Fibroblast of peridontal ligament (primary cell): Measurements from ENCODE around the gene EID3.
"Not testable (repeated sequence)": the region's sequence is repeated elsewhere in the genome, so short reads cannot be mapped to it uniquely, and the experiment has no call there.

Source experiments
- DNase-seq: peaks from one replicate; pipeline ENCODE4 v3.0.0-alpha.2; 2010; ENCODE audit errors: extremely low read depth

Gene EID3

DNA sequence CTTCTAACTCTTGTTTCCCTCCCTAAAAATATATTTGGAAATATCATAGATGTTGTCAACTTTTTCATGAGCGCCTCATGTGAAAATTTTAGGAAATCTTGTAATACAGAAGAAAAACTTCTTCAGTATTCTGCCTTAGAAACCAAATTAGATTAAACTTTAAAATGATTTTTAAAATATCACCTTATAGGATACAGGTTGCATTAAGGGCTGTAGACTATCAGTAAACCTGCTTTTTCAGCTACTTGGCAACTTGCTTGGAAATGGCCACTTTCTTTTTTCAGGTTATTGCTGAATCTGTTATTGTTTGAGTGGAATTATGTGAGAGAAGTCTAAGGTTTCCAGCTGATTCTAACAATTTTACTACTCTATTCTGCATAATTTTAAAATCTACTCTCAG is 9.1 kb downstream of the EID3 start:
- no peak for DNase-seq

DNA sequence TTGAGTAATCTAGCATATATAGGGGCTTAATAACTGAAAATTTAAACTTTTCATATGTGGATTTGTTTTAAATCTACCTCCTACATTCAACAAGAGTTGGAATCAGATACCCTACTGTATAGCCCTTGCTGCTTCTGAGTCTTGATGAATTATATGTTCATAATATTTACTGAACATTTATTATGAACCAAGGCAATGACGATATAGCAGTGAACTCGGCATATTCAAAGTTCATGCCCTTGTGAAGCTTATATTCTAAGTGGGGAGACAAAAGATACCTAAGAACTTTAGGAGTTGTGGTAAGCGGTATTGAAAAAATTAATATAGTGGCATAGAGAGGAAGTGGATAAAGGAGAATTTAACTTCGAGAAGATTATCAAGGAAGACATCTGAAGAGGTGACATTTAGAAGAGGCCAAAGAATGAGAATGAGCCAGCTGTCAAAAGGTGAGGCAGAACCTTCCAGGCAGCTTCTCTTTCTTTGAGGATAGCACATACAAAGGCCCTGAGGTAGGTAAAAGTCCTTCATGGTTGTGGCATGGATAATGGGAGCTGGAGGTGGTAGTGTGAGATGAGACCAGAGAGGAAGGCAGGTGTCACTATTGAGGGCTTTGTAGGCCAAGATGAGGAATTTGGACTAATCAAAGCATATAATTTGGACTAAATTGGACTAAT is 10.2 kb downstream of the EID3 start:
- DNase-seq = no peak

DNA sequence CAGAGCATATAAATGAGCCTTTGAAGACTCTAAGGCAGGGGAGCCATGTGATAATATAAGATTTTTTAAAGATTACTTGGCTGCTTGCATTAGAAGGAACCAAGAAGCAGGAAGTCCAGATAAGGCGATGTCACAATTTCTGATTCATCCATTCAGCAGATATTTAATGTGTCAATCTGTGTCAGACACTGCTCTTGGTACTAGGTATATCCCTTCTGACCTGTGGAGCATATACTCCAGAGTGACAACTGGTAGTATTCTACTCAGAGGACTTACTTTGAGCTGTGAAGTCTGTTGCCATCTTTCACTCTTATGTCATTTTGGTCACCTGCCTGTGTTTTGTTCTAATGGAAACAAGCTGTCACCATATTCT is 10.7 kb downstream of the EID3 start:
- DNase-seq = no peak

DNA sequence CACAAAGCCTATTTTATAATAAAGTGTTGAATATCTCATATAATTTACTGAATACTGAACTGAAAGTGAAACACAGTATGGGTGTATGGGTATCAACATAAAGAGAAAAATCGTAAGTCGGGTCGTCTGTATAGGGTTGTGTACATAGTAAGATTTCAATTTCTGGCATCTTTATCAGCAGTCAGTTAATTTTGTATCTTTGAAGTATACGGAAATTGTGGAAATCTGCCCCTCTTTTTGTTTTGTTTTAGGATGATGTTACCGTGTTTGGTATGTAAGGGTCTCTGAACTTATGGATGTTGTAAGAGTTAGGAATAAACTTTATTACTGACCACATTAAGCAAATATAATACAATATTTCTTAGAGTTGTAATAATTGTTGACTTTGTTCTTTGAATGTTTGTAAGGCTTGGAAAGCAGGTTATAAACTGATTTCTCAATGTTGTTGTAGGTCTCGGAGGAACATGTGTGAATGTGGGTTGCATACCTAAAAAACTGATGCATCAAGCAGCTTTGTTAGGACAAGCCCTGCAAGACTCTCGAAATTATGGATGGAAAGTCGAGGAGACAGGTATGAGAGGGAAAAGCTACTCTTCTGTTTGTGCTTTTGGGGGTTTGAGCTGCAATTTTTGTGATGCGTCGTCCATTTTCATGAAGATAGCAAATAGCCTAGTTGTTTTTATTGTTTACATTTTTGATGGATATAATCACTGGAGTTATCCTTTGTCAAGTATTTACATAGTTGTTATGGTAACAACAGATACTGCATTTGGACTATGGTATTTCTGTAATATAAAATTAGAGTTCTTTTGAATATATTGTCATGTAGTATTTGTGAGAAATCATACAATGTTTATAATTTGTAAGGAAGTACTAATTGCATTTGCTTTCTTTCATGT is 12.0 kb downstream of the EID3 start:
- no peak for DNase-seq

DNA sequence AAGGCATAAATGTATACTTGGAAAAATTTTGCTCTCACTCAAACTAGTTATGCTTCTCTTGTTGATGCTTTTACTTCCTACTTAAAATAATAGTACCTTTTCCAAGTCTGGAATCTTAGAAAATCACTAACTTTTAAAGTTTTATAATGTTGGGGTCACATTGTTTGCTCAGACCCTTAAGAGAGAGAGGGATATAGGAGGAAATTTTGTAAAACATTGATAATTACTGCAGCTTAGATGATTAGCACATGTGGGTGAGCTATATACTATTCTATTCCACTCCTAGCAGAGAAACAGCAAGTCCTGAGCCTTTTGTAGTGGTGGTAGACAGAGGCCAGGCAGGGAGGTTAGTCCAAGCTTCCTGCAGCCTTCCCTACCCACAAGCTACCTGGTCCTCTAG is 13.4 kb downstream of the EID3 start:
- DNase-seq = no peak

DNA sequence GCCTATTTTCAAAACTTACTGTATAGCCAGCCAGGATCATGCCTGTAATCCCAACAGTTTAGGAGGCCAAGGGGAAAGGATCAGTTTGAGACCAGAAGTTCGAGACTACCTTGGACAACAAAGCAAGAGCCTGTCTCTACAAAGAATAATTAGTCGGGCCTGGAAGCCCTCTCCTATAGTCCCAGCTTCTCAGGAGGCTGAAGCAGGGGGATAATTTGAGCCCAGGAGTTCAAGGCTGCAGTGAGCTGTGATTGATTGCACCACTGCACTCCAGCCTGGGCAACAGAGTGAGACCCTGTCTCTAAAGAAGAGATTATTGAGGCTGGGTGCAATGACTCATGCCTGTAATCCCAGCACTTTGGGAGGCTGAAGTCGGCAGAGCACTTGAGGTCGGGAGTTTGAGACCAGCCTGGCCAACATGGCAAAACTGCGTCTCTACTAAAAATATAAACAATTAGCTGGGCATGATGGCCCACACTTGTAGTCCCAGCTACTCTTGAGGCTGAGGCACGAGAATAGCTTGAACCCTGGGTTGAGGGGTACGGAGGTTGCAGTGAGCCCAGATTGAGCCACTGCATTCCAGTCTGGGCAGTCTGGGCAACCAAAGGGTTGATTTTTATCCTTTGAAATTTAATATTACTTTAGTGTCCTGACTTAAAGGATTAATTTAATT is 14.1 kb downstream of the EID3 start:
- no peak for DNase-seq

DNA sequence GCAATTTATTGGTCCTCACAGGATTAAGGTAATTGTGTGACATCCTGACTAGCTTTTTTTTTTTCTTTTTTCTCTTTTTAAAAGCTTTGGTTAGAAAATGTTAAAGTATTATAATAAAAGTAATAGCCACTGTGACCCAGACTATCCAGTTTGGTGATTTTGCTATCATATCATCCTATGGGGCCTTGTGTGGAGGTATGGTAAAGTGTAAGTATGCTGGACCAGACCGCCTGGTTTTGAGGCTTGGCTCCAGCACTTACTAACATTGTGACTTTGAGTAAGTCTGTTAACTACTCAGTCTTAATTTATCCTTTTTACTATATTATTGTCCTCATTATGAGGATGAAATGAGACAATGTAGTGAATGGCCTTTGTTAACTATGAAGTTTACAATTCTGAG is 15.5 kb downstream of the EID3 start:
- DNase-seq = no peak

DNA sequence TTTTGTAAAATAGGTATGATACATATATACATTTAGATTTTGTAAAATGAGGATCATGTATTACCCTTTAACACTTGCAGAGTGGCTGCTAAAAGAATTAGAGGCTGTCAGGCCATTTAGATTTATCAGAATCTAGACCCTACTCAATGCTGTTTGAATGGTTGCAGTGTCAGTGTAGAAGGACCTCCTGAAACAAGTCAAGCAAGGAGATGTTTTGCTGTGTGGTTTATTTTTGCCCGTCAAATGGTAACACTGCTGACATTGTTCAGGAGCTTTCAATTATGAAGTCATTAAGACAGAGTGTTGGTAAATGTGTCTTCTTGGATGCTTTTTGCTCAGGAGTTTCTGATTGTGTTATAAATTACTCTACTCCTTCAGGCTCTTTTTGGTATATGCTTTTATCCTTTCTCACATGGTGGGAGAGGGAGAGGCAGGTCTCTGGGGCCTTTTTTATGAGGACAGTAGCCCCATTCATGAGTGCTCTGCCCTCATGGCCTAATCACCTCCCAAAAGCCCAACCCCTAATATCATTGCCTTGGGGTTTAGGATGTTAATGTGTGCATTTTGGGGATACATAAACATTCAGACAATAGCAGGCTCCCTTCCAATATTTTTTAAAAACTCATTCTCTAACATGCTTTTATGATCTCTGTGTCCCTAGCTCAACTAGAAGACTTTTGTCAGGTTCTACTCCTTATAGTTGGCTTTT is 16.5 kb downstream of the EID3 start:
- DNase-seq = no peak

DNA sequence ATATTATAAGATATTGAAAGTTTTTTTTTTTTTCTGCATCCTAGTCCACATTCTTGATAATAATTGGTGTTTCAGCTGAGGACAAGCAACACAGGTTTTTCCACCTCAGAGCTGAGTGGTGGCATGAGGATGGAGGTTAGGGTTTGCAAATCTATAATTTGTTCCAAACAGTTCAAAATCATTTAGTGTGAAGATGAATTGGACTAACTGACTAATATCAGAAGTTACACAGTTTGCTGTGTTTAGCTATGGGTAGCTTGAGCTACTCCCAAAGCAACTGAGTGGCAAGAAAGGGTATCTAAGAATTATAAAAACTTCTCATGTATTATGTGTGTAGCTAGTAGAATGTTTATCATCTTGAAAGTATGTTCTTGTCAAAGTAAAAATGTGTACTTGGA is 17.1 kb downstream of the EID3 start:
- no peak for DNase-seq

DNA sequence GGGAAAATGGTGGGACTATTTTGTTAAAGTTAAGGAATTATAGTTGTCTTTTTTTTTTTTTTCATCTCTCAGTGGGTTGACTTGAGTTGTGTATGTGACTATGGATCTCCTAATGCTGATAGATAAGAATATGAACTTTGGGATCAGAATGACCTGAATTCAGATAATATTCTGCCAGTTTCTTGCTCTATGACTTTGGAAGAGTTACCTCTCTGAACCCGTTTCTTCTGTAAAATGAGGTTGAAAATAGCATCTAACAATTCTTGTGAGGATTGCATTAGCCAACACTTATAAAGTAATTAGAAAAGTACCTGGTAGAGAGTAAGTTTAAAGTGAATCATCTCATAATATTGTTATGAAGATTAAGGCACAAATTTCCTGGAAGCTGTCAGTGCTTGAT is 18.4 kb downstream of the EID3 start:
- no peak for DNase-seq

DNA sequence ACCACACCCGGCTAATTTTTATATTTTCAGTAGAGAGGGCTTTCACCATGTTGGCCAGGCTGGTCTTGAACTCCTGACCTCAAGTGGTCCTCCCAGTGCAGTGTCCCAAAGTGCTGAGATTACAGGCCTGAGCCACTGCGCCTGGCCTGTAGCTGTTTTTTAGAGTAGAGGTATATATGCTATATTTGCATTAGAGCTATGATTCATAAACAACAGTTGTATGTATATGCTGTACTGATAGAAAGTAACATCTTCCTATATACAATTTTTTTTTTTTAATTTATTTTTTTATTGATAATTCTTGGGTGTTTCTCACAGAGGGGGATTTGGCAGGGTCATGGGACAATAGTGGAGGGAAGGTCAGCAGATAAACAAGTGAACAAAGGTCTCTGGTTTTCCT is 19.0 kb downstream of the EID3 start:
- DNase-seq = not testable (repeated sequence)

DNA sequence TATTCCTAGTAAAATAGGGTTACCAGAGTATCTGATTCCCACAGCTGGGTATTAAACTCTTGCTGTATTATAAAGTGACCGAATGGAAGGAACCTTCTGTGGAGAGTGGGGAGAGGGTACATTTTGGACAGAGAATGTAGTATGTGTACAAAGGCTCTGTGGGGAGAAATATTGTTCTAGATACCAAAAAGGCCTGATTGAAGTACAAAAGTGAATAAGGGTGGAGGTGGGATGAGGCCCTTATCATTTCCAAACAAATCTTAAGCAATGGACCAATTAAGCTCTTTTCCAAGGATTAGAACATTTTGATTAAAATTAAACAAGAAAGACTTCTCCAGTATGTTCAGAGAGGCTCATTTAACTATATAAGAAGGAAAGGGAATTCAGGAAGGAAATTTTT is 20.4 kb downstream of the EID3 start:
- no peak for DNase-seq

DNA sequence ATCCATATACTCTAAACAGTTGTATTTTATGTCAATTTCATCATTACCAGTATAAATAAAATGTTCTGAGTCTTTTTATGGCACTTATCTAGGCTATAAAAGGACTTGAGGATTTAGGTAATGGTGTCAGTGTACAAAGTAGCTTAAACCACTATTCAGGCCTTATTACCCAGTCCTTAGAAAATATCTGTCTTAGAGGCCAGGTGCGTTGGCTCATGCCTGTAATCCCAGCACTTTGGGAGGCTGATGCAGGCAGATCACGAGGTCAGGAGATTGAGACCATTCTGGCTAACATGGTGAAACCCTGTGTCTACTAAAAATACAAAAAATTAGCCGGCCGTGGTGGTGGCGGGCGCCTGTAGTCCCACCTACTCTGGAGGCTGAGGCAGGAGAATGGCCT is 24.7 kb downstream of the EID3 start:
- not testable (repeated sequence) for DNase-seq

DNA sequence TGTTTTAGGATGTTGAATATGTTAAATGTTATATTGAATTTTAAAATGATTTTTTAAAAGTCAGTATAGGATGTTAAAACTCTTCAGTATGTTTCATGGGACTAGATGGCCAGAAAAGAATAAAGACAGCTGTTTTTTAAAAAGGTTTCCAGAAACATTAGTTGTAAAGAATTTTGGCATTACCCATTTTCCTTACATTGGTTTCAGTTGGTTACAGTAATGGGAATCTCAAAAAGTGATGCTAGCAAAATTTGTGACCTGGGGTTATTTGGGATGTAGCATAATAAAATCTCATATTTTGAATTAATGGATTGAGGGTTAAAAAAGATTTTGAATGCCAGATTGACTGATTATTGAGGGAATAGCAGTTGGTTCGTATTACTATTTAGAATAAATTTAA is 25.3 kb downstream of the EID3 start:
- no peak for DNase-seq

DNA sequence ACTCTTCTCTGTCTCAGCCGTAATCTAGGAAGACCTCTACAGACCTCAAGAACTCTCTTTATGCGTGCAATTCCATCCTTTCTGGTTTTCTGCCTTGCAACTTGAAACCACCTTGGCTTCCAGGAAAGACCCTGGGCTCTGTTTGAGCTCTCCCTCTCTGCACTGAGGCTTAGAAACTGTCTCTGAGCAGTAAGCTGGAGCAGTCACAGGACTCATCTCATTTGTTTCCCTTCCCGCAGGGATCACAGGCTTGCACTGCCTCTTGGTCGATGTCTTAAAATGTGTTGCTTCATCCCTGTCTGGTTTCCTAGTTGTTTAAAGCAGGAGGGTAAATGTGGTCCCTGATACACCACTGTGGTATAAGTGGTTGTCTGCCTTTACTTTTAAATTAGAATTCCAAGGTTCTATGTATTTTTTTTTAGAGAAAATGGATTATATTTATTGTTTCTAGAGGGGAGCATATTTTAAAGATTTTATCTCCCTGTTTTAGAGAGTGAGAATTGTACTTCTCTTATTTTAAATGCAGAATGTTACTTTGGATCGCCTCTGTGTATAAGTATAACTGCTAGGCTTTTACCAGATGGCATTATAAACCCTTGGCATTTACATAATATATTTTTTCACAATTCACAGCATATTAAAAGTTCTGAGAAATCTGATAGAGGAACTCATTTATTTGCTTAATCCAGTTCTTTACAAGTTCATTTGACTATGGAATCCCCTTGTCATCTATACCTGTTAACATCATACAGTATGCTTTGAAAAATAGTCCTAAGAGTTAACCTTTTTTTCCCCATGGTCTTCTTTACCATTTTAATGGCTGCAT is 26.4 kb downstream of the EID3 start:
- no peak for DNase-seq

DNA sequence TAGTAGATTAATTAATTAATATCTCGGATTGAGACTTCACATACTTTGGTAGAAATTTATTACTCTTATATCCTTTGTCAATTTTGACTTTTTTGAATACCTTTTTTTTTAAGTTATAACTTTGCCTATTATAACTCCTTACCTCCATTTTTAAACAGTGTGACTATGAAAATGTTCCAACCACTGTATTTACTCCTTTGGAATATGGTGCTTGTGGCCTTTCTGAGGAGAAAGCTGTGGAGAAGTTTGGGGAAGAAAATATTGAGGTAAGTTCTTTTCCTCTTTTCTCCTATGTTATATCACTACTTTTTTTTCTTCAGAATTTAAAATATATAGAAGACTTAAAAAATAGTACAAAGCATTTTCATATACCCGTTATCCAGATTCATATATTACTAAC is 27.8 kb downstream of the EID3 start:
- DNase-seq = no peak

DNA sequence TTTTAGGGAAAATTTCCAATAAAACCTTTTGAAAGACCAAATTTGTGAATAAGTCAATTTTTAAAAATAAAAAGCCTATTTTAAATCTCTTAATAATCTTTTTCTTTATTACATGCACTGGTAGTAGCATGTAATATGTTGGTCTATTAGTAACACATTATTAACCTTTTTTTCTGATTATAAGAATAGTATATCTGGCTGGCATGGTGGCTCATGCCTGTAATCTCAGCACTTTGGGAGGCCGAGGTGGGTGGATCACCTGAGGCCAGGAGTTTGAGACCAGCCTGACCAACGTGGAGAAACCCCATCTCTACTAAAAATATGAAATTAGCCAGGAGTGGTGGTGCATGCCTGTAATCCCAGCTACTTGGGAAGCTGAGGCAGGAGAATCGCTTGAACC is 28.7 kb downstream of the EID3 start:
- DNase-seq = not testable (repeated sequence)

DNA sequence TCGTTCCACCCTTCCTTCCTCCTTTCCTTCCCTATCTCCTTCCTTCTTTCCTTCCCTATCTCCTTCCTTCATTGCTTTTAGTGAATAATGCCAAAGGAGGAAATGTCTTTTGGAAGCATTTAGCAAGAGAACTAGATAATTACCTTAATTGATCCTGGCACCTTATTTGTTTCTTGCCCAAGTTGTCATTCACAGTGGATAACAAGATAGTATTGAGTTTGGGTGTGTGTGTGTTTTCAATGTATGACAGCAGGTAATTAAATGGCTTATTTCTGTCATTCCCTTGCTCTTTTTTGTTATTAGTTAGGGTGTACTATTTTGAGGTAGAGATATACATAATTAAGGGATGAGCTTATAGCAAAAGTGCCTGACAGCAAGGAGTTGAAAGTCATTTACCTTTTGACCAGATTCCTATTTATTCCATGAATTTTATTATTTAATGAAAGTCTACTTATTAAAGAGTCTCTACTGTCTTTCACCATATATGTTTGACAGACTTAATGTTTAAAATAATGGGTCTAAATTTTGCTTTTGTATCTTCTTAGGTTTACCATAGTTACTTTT is 30.2 kb downstream of the EID3 start:
- no peak for DNase-seq

DNA sequence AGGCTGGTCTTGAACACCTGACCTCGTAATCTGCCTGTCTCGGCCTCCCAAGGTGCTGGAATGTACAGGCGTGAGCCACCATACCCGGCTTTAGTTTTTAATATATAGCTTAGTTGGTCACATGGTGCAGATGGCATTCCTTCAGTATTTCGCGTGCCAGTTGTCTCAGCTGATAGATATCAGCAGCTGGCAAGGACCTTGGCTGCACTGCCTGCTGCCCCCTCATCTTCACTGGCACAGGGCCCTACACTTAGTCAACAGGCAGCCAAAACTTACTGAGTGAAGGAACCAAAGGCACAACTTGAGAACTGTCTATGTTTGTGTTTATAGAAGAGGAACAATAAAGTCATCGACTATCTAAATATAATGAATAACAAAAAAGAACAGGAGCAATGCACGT is 31.0 kb downstream of the EID3 start:
- DNase-seq = no peak

DNA sequence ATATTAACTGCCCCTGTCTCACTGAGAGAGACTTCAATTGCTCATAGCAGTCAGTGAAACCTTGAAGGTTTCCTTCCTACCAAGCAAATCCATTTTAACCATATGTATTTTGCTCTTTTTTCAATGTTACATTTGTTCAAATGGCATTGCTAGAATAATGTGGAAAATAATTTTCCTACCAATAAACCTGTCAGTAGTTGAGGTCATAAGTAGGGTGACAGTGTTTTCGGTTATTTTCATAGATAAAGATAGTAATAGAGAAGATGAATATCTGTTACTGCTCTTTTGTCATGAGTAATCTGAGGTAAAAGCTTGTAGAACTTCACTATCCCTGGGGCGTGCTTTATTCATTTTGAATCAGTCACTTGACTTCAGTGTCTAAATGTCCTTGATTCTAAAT is 32.6 kb downstream of the EID3 start:
- DNase-seq = no peak

DNA sequence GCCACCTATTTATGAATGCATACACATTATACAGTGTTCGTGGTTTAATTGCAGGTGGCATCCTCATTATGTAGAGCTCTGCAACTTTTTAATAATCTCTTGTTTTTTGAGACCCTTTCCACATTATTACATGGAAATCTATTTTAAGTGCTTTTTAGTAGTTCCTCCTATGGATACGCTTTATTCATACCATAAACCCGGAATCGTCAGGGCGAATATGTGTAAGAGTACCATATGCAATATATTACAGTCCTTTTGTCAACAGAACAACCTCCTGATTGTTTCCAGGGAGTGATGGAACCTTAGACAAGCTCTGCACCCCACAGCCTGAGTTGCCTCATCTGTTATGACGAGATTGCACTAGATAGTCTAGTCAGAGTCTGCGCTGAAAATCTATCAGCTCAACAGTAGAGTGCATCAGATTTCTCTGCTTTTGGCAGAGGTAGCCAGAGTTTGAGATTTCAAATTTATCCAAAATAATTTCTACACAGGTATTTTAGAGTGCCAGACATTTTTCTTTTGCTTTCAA is 33.6 kb downstream of the EID3 start:
- DNase-seq = no peak
